ENCODE data around the gene ZIC3.

Gene ZIC3

DNA sequence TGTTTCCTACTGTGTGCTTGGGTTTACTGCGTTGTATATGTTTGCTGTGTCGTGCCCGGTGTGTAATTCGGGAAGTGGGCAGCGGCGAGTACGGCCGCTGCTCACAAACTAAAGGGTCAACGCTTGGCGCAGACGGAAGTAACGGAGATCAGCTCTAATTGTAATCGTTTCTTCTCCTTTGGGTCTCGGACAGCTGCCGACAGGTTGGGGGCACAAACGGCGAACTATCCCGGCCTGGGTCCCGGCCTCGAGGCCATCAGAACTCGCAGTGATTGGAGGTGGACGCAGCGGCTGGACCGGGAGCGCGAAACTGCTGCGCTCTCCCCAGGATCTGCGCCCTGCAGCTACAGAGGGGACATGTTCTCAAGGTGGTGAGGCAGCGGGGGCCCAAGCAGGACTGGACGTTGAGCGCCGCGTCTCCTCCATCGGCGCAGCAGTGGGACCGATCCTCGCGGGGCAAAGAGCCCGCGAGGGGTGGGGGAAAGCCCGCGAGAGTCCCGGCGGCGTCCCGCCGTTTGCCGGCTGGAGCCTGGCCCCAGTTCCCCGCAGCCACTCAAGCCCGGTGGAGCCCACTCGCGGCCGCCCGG, 516 bp upstream of the ZIC3 start:
- TF ChIP-seq, protein P1, sequence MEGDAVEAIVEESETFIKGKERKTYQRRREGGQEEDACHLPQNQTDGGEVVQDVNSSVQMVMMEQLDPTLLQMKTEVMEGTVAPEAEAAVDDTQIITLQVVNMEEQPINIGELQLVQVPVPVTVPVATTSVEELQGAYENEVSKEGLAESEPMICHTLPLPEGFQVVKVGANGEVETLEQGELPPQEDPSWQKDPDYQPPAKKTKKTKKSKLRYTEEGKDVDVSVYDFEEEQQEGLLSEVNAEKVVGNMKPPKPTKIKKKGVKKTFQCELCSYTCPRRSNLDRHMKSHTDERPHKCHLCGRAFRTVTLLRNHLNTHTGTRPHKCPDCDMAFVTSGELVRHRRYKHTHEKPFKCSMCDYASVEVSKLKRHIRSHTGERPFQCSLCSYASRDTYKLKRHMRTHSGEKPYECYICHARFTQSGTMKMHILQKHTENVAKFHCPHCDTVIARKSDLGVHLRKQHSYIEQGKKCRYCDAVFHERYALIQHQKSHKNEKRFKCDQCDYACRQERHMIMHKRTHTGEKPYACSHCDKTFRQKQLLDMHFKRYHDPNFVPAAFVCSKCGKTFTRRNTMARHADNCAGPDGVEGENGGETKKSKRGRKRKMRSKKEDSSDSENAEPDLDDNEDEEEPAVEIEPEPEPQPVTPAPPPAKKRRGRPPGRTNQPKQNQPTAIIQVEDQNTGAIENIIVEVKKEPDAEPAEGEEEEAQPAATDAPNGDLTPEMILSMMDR (IDR thresholded peaks at IDR 0.05; ENCODE audit: low read depth, low read length): no peak
- no peak for TF ChIP-seq MYC (IDR thresholded peaks at IDR 0.05; ENCODE audit: low read depth, low read length)
- TF ChIP-seq POLR2A (IDR thresholded peaks at IDR 0.05; ENCODE audit: extremely low read depth, insufficient read length): no peak
- TF ChIP-seq MAX (IDR thresholded peaks at IDR 0.05; ENCODE audit: low read depth, low read length): no peak
- no peak for DNase-seq (ENCODE audit: low read depth)
- no peak overlapping the region for H3K4me3 ChIP-seq (ENCODE audit: low read depth, low read length)

GRCh38 chrX:137566746-137567679, 1.1 kb downstream of the ZIC3 start:
- TF ChIP-seq POLR2A (IDR thresholded peaks at IDR 0.05; ENCODE audit: extremely low read depth, insufficient read length): no peak
- TF ChIP-seq, protein P1 (IDR thresholded peaks at IDR 0.05; ENCODE audit: low read depth, low read length): no peak
- no peak for TF ChIP-seq MYC (IDR thresholded peaks at IDR 0.05; ENCODE audit: low read depth, low read length)
- no peak for TF ChIP-seq MAX (IDR thresholded peaks at IDR 0.05; ENCODE audit: low read depth, low read length)
- no peak for DNase-seq (ENCODE audit: low read depth)
- H3K4me3 ChIP-seq (ENCODE audit: low read depth, low read length): no peak overlapping the region

DNA sequence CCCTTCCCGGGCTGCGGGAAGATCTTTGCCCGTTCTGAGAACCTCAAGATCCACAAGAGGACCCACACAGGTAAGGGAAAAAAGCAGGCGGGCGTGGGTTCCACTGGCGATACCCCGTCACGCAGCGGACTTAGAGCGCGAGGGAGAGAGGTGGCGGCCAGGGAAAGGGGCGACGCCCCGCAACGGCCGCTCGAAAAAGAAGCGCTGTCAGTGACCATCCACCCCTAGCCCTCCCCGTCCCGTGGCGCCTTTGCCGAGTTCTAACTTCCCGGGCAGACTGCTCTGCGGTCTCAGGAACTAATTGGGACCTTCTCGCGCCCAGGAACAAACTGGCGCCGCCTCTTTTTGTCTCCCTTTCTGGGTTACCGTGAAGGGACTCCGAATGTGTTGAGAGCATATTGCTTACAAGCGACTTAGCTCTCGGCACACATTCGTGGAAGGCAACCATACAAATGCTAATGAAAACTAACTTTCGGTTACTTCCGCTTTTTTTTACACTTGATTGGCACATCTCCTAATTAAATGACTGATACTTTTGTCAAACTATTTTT, 1.8 kb downstream of the ZIC3 start:
- TF ChIP-seq MAX (IDR thresholded peaks at IDR 0.05; ENCODE audit: low read depth, low read length): no peak
- no peak for TF ChIP-seq POLR2A (IDR thresholded peaks at IDR 0.05; ENCODE audit: extremely low read depth, insufficient read length)
- TF ChIP-seq, protein P1 (IDR thresholded peaks at IDR 0.05; ENCODE audit: low read depth, low read length): no peak
- no peak for TF ChIP-seq MYC (IDR thresholded peaks at IDR 0.05; ENCODE audit: low read depth, low read length)
- DNase-seq (ENCODE audit: low read depth): peak; percentile 2
- no peak overlapping the region for H3K4me3 ChIP-seq (ENCODE audit: low read depth, low read length)

DNA sequence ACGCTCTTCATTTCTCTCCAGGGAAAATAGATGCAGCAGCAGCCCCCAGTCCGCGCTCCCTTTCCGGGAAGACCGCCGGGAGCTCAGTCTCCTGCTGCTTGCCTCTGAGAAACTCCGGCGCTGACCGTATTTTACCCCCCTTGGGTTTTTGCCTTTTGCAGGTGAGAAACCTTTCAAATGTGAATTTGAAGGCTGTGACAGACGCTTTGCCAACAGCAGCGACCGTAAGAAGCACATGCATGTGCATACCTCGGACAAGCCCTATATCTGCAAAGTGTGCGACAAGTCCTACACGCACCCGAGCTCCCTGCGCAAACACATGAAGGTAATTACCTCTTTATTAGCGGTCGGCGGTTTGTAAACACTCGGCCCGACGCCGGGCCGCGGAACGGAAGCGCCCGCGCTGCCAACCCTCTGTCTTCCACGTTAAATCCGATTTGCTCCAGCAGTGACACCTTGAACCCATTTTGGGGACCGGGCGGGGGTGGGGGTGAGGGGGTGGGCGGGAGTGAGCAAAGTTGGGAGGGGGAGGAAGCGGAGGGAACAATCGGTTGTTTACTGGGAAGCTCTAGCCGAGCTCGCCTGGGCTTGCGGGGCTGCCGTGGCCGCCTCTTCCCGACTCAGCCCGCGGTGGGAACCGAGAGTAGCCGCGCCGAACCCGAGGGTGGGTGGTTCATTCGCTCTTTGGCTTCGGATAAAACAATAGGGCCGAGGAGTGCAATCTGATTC, 3.0 kb downstream of the ZIC3 start:
- H3K4me3 ChIP-seq (ENCODE audit: low read depth, low read length): no peak overlapping the region
- DNase-seq (ENCODE audit: low read depth): no peak
- TF ChIP-seq POLR2A (IDR thresholded peaks at IDR 0.05; ENCODE audit: extremely low read depth, insufficient read length): no peak
- TF ChIP-seq MAX (IDR thresholded peaks at IDR 0.05; ENCODE audit: low read depth, low read length): no peak
- TF ChIP-seq, protein P1 (IDR thresholded peaks at IDR 0.05; ENCODE audit: low read depth, low read length): no peak
- TF ChIP-seq MYC (IDR thresholded peaks at IDR 0.05; ENCODE audit: low read depth, low read length): no peak

- H3K4me3 ChIP-seq (ENCODE audit: low read depth, low read length): no peak overlapping the region
- no peak for DNase-seq (ENCODE audit: low read depth)
- TF ChIP-seq MYC (IDR thresholded peaks at IDR 0.05; ENCODE audit: low read depth, low read length): no peak
- TF ChIP-seq MAX (IDR thresholded peaks at IDR 0.05; ENCODE audit: low read depth, low read length): no peak
- TF ChIP-seq, protein P1 (IDR thresholded peaks at IDR 0.05; ENCODE audit: low read depth, low read length): no peak
- TF ChIP-seq POLR2A (IDR thresholded peaks at IDR 0.05; ENCODE audit: extremely low read depth, insufficient read length): no peak
Measured at GRCh38 chrX:137569470-137569891, 3.6 kb downstream of the ZIC3 start.
